T-cell (primary cell): ENCODE results near the gene RB1. TPM values are rescaled to one million over a fixed set of nuclear protein-coding genes. Genes with fewer than 3 reads are reported as not detected.
"Not testable (repeated sequence)": the region's sequence is repeated elsewhere in the genome, so short reads cannot be mapped to it uniquely, and the experiment has no call there.

ENCODE experiments used
- ATAC-seq, 4 experiments: fragments of 200-7000 bp in 3 of 4; fragments of 150-1000 bp in 1 of 4; cut with Tn5 transposase; replicated peaks in 1 of 4; 1 replicate in 3 of 4; 2 replicates in 1 of 4; pipeline ENCODE4 v1.10.0; 2021; ENCODE audit warnings: moderate library complexity in 3 of 4, mild to moderate bottlenecking in 2 of 4, moderate number of reproducible peaks in 1 of 4
- CTCF ChIA-PET, 2 donors: fragments of 300-600 bp; sonication (Branson Sonifier 250); formaldehyde crosslinking; loops; one replicate each; lab custom pipeline; 2022; ENCODE audit warnings: antibody characterized with exemption in 2 of 2; lab: Charles Lee
- POLR2A ChIA-PET, 2 donors: fragments of 300-600 bp; sonication (Branson Sonifier 250); formaldehyde crosslinking; loops; one replicate each; lab custom pipeline; 2022; ENCODE audit warnings: antibody characterized with exemption in 2 of 2; lab: Charles Lee
- DNase-seq, 35 experiments: peaks; one replicate each; pipeline versions ENCODE4 v3.0.0 to v3.0.0-alpha.2; 2013 to 2023
- H3K27ac ChIP-seq: one replicate; pipeline ENCODE4 v1.5.1; 2013; ENCODE audit warnings: low read length
- H3K27me3 ChIP-seq, 2 experiments: replicated peaks in 1 of 2; 1 replicate in 1 of 2; 2 replicates in 1 of 2; pipeline versions ENCODE4 v1.6.1 to v1.7.0; 2013; ENCODE audit warnings: low read length in 1 of 2, mixed read lengths in 1 of 2; ENCODE audit not compliant: control insufficient read depth in 2 of 2, insufficient read depth in 2 of 2; ENCODE audit errors: extremely low read depth in 1 of 2
- H3K36me3 ChIP-seq, 2 donors: 1 replicate in 1 of 2; 2 replicates in 1 of 2; pipeline versions ENCODE4 v1.6.1 to v1.7.0; 2013; ENCODE audit warnings: low read length in 1 of 2; ENCODE audit not compliant: control insufficient read depth in 2 of 2, insufficient read depth in 1 of 2; ENCODE audit errors: extremely low read depth in 1 of 2
- H3K4me1 ChIP-seq, 2 experiments: 1 replicate in 1 of 2; 2 replicates in 1 of 2; pipeline versions ENCODE4 v1.6.1 to v1.7.0; 2013; ENCODE audit warnings: low read length in 2 of 2, mixed read lengths in 1 of 2; ENCODE audit not compliant: insufficient read depth in 2 of 2, control insufficient read depth in 1 of 2; ENCODE audit errors: extremely low read depth in 1 of 2
- H3K4me3 ChIP-seq, 2 donors: 1 replicate in 1 of 2; 2 replicates in 1 of 2; pipeline versions ENCODE4 v1.5.1 to v1.7.0; 2013; ENCODE audit warnings: mild to moderate bottlenecking in 2 of 2, low read length in 1 of 2, moderate library complexity in 1 of 2; ENCODE audit not compliant: control insufficient read depth in 1 of 2; ENCODE audit errors: extremely low read depth in 1 of 2
- H3K9me3 ChIP-seq: 2 replicates; pipeline ENCODE4 v1.7.0; 2013
- H3K27ac Mint-ChIP-seq, 2 donors: one replicate each; pipeline ENCODE4 v1.8.0; 2020 to 2021; ENCODE audit warnings: mild to moderate bottlenecking in 2 of 2, mixed read lengths in 2 of 2
- H3K27me3 Mint-ChIP-seq, 2 donors: one replicate each; pipeline ENCODE4 v1.8.0; 2021 to 2022; ENCODE audit warnings: mixed read lengths in 2 of 2
- H3K36me3 Mint-ChIP-seq: one replicate; pipeline ENCODE4 v1.8.0; 2021; ENCODE audit warnings: mixed read lengths
- H3K4me1 Mint-ChIP-seq, 3 donors: one replicate each; pipeline ENCODE4 v1.8.0; 2020 to 2022; ENCODE audit warnings: mixed read lengths in 3 of 3, mild to moderate bottlenecking in 1 of 3
- H3K4me3 Mint-ChIP-seq, 3 donors: one replicate each; pipeline ENCODE4 v1.8.0; 2020 to 2022; ENCODE audit warnings: mild to moderate bottlenecking in 3 of 3, mixed read lengths in 3 of 3, moderate library complexity in 3 of 3
- H3K9me3 Mint-ChIP-seq, 3 donors: one replicate each; pipeline ENCODE4 v1.8.0; 2020 to 2022; ENCODE audit warnings: mixed read lengths in 3 of 3
- WGBS: methylation state at CpG from one replicate; pipeline ENCODE4 v1.1.5; 2013; ENCODE audit warnings: missing lambda C conversion rate; ENCODE audit not compliant: insufficient coverage; 5-methylcytosine and 5-hydroxymethylcytosine counted together
- total RNA-seq, 35 experiments: library from RNA in 6 of 35; stranded (reverse) in 6 of 35; fragments of 120-200 nt in 1 of 35; gene quantifications; one replicate each; pipeline versions ENCODE4 v1.2.1 to v1.2.4 and lab custom pipeline; 2013 to 2026

The RB1 gene
- total RNA-seq, 5 donors from 2014 or later (not counting 1 experiment from before 2014, with no cell fraction given), result 17.8 to 26.6 (median 24.0) TPM

DNA sequence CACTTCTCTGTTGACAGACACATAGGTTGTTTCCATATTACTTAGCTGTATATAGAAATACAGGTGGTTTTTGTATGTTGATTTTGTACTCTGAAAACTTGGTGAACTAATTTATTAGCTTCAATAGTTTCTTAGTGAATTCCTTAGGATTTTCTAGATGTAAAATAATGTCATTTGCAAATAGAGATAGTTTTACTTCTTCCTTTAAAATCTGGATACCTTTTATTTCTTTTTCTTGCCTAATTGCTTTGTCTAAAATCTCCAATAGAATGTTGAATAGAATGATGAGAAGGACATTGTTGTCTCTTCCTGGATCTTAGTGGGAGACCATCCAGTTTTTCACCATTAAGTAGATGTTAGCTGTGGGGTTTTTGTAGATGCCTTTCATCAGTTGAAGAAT, 18.7 kb downstream of the RB1 start:
- ChIA-PET POLR2A (no interaction called here), CTCF (no interaction called here)
- Histone ChIP-seq H3K27ac (no peak overlapping the region), H3K4me1 (peaks cover 0 to 27% of the 10 kb centered on the region in 2 experiments), H3K4me3 (no peak overlapping the region), H3K9me3 (no peaks in the 10 kb centered on the region), H3K27me3 (peaks cover 0 to 5% of the 10 kb centered on the region in 2 experiments), H3K36me3 (peaks cover 2 to 8% of the 10 kb centered on the region in 2 donors)
- ATAC-seq (no peak), DNase-seq (no peak)
- peak overlapping the region; percentile 59 to 90 (median 79) for H3K4me3 Mint-ChIP-seq
- H3K4me1 Mint-ChIP-seq, result peaks cover 23 to 39% (median 28%) of the 10 kb centered on the region in 3 donors
- no peak overlapping the region for H3K27ac Mint-ChIP-seq
- H3K27me3 Mint-ChIP-seq, result no peaks in the 10 kb centered on the region
- H3K9me3 Mint-ChIP-seq, result peaks cover 0 to 12% (median 0%) of the 10 kb centered on the region in 3 donors
- H3K36me3 Mint-ChIP-seq, result peaks cover 33% of the 10 kb centered on the region

DNA sequence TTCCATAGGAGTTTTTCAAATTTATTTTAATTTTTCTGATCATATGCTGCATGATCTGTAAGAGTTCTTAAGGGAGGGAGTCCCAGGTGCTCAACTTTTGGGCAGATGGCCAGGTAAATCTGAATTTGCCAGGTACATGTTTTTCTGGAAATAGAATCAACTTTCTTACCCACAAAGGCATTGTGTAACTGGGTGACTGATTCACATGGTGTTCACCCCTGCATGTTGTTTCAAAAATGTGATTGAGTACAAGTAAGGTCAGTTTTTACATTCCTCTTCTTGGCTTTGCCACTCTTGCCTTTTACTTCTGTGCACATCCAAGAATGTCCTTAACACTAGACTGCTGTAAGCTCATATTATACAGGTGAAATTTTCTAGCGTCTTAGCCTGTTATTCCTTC, 30.4 kb downstream of the RB1 start:
- H3K27me3 Mint-ChIP-seq, result no peaks in the 10 kb centered on the region
- no peak overlapping the region for H3K27ac Mint-ChIP-seq

DNA sequence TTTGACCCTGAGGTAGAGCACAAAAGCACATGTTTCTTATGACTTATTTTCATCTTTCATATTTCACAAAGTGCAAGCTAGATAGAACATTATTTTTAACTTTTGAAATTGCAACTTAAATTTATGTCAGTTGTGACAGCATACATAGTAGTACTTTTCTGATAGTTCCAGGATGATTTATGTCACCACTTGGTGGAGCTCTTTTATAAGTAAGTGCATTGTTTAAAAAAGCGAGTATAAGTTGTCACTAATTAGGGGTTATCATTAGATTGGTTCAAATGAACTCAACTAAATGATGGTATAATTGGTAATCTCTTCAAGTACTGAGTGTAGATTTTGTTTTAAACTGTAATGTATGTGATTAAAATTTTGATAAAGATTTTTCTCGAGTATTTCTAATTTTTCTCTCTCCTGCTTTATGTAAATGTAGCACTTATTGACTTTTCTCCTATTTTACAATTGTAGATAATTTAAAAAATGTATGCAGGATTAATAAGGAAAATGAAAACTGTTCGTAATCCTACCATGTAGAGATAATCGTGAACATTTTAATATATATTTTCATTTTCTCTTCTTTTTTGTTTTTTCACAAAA, 31.1 kb downstream of the RB1 start:
- Histone ChIP-seq H3K9me3 (no peaks in the 10 kb centered on the region), H3K4me1 (no peaks in the 10 kb centered on the region), H3K27me3 (no peaks in the 10 kb centered on the region), H3K36me3 (peaks cover 0 to 8% of the 10 kb centered on the region in 2 donors), H3K4me3 (no peak overlapping the region), H3K27ac (no peak overlapping the region)
- ChIA-PET POLR2A (interaction anchor here (0.6 to 1.0 kb wide), 3 partner anchors 68 to 805 kb away, joined by 3 read pairs; no protein-coding TSS in a partner anchor), CTCF (interaction anchor here (0.5 to 6.8 kb wide), 20 partner anchors 11 to 435 kb away, joined by 3 to 183 read pairs (median 4); partner anchors contain the start of gene LPAR6 (in 1 of the 2))
- DNase-seq (peak in 1 of 35 experiments; percentile 72), ATAC-seq (peak; percentile 45 to 82 (median 64))
- H3K4me1 Mint-ChIP-seq, result peaks cover 7 to 21% (median 17%) of the 10 kb centered on the region in 3 donors
- H3K9me3 Mint-ChIP-seq, result no peaks in the 10 kb centered on the region
- H3K36me3 Mint-ChIP-seq, result peaks cover 32% of the 10 kb centered on the region
- no peaks in the 10 kb centered on the region for H3K27me3 Mint-ChIP-seq
- 33% methylated on average over 1 of the region's 4 CpGs for WGBS
- peak overlapping the region in 1 of 2 donors; percentile 24 for H3K27ac Mint-ChIP-seq
- H3K4me3 Mint-ChIP-seq, result no peak overlapping the region

More for the DNA sequence above, 30.4 kb downstream of the RB1 start:
- no peaks in the 10 kb centered on the region for H3K9me3 ChIP-seq
- H3K9me3 Mint-ChIP-seq, result no peaks in the 10 kb centered on the region
- H3K27me3 ChIP-seq, result no peaks in the 10 kb centered on the region
- no peak overlapping the region for H3K4me3 ChIP-seq
- peaks cover 0 to 6% of the 10 kb centered on the region in 2 donors for H3K36me3 ChIP-seq
- WGBS, result no CpG with 5 or more reads among the region's 1 CpG
- ATAC-seq, result no peak
- peaks cover 32% of the 10 kb centered on the region for H3K36me3 Mint-ChIP-seq
- DNase-seq, result no peak
- H3K4me1 Mint-ChIP-seq, result peaks cover 7 to 21% (median 17%) of the 10 kb centered on the region in 3 donors
- H3K27ac ChIP-seq, result no peak overlapping the region
- no peaks in the 10 kb centered on the region for H3K4me1 ChIP-seq
- ChIA-PET CTCF (interaction anchor here (0.5 to 6.8 kb wide), 22 partner anchors 10 to 442 kb away, joined by 3 to 183 read pairs (median 5); no protein-coding TSS in a partner anchor), POLR2A (interaction anchor here (0.6 to 1.0 kb wide), 5 partner anchors 10 to 805 kb away, joined by 3 to 4 read pairs (median 3); no protein-coding TSS in a partner anchor)
- no peak overlapping the region for H3K4me3 Mint-ChIP-seq

DNA sequence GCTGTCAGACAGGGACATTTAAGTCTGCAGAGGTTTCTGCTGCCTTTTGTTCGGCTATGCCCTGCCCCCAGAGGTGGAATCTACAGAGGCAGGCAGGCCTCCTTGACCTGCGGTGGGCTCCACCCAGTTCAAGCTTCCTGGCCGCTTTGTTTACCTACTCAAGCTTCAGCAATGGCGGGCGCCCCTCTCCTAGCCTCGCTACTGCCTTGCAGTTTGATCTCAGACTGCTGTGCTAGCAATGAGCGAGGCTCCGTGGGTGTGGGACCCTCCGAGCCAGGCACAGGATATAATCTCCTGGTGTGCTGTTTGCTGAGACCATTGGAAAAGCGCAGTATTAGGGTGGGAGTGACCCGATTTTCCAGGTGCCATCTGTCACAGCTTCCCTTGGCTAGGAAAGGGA, 35.6 kb downstream of the RB1 start:
- POLR2A ChIA-PET, H3K27ac ChIP-seq, H3K4me3 Mint-ChIP-seq, ATAC-seq, DNase-seq, H3K36me3 ChIP-seq, H3K4me3 ChIP-seq, H3K9me3 ChIP-seq, H3K4me1 ChIP-seq, H3K27me3 ChIP-seq, H3K27me3 Mint-ChIP-seq, H3K9me3 Mint-ChIP-seq, H3K27ac Mint-ChIP-seq: not testable (repeated sequence)
- CTCF ChIA-PET, result interaction anchor here in 1 of 2 donors (1.3 kb wide), 1 partner anchor 241 kb away, joined by 6 read pairs; no protein-coding TSS in a partner anchor
- 94% methylated on average over 8 of the region's 11 CpGs for WGBS
- peaks cover 36% of the 10 kb centered on the region for H3K36me3 Mint-ChIP-seq
- peaks cover 4 to 13% (median 12%) of the 10 kb centered on the region in 3 donors for H3K4me1 Mint-ChIP-seq

DNA sequence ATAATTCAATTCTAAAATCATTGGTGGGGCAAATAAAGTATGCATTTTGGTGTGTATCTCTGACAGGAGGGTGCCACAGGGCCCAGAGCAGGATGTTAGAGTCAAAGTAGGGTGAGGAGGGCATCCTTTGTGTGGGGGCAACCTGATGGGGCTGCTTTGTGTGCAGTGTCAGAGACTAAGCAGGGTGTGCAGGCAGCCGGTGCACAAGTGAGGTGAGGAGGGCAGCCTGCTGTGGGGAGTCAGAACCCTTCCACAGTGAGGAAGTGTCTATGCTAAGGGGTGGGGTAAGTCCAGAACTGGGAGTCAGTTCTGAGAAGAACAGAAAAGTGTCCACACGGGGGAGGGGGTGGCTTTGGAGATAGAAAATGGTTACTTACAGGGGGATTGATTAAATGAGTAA, 40.7 kb downstream of the RB1 start:
- WGBS, result 71% methylated on average over 1 of the region's 2 CpGs
- Histone ChIP-seq H3K4me3 (no peak overlapping the region), H3K27me3 (no peaks in the 10 kb centered on the region), H3K27ac (no peak overlapping the region), H3K4me1 (no peaks in the 10 kb centered on the region), H3K36me3 (peaks cover 0 to 3% of the 10 kb centered on the region in 2 donors), H3K9me3 (no peaks in the 10 kb centered on the region)
- POLR2A ChIA-PET, result interaction anchor here in 1 of 2 donors (0.6 kb wide), 1 partner anchor 13 kb away, joined by 4 read pairs; no protein-coding TSS in a partner anchor
- Mint-ChIP-seq H3K4me1 (peaks cover 0 to 2% (median 0%) of the 10 kb centered on the region in 3 donors), H3K27me3 (no peaks in the 10 kb centered on the region), H3K9me3 (peaks cover 0 to under 1% (median 0%) of the 10 kb centered on the region in 3 donors), H3K27ac (peak overlapping the region in 1 of 2 donors; percentile 25), H3K36me3 (peaks cover 39% of the 10 kb centered on the region), H3K4me3 (no peak overlapping the region)
- no peak for ATAC-seq
- CTCF ChIA-PET, result no interaction called here
- DNase-seq, result no peak

DNA sequence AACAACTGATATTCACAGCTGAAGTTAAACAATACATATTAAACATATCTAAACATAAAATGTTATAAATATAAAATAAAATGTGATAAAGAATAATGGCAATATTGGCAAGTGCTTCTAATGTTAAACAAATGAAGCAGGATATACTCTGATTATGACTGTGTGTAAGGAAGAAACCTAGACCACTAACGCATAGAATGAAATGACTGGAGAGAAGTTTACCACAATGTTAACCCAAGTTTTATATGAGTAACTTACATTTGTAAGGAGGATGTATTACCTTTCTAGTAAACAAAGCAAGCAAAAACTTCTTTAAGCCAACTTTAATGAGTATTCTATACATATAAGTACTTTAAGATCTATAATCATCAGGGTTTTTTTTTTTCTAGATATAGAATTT, 43.0 kb downstream of the RB1 start:
- Histone ChIP-seq H3K4me3 (no peak overlapping the region), H3K9me3 (no peaks in the 10 kb centered on the region), H3K27me3 (no peaks in the 10 kb centered on the region), H3K4me1 (no peaks in the 10 kb centered on the region), H3K36me3 (peaks cover 0 to 5% of the 10 kb centered on the region in 2 donors), H3K27ac (no peak overlapping the region)
- WGBS, result no CpG with 5 or more reads among the region's 1 CpG
- peaks cover 0 to 14% (median 0%) of the 10 kb centered on the region in 3 donors for H3K9me3 Mint-ChIP-seq
- ChIA-PET CTCF (interaction anchor here (0.6 to 0.7 kb wide), 5 partner anchors 83 to 302 kb away, joined by 3 to 8 read pairs (median 5); no protein-coding TSS in a partner anchor), POLR2A (interaction anchor here in 1 of 2 donors (0.6 kb wide), 1 partner anchor 224 kb away, joined by 4 read pairs; no protein-coding TSS in a partner anchor)
- no peak overlapping the region for H3K4me3 Mint-ChIP-seq
- peaks cover 0 to 2% (median 0%) of the 10 kb centered on the region in 3 donors for H3K4me1 Mint-ChIP-seq
- H3K36me3 Mint-ChIP-seq, result peaks cover 54% of the 10 kb centered on the region
- no peak for ATAC-seq
- H3K27ac Mint-ChIP-seq, result no peak overlapping the region
- no peaks in the 10 kb centered on the region for H3K27me3 Mint-ChIP-seq
- no peak for DNase-seq
